GM12878 (cell line): ENCODE results near the gene WARS2. TPM values are rescaled to one million over a fixed set of nuclear protein-coding genes. Genes with fewer than 3 reads are reported as not detected.

Experiments used
- ATAC-seq: fragments of 200-7000 bp; cut with Tn5 transposase; 3 replicates; pipeline ENCODE4 v1.9.1; 2020; ENCODE audit warnings: mild to moderate bottlenecking, moderate library complexity
- BruUV-seq: library from RNA; stranded (reverse); fragments of 400-500 nt; replicated peaks from 2 replicates; lab custom pipeline; 2021; lab: Mats Ljungman, UMichigan
- CTCF ChIA-PET: fragments of 300-600 bp; sonication (Branson Sonifier 250); formaldehyde crosslinking; extraction: SDS; loops from one replicate; lab custom pipeline; 2021; ENCODE audit warnings: inconsistent platforms; lab: Yijun Ruan, JAX
- POLR2A ChIA-PET: fragments of 350-600 bp; formaldehyde crosslinking; extraction: SDS; loops from one replicate; lab custom pipeline; 2021; ENCODE audit warnings: inconsistent platforms; lab: Charles Lee
- RAD21 ChIA-PET: fragments of 300-600 bp; sonication (Branson Sonifier 250); formaldehyde crosslinking; loops from one replicate; lab custom pipeline; 2023; ENCODE audit warnings: antibody characterized with exemption; ENCODE audit not compliant: unreplicated experiment; lab: Charles Lee
- SMC1A ChIA-PET: fragments of 300-600 bp; sonication (Branson Sonifier 250); formaldehyde crosslinking; loops from one replicate; lab custom pipeline; 2023; ENCODE audit not compliant: unreplicated experiment, uncharacterized antibody; lab: Charles Lee
- DNase-seq: peaks from one replicate; pipeline ENCODE4 v3.0.0-alpha.2; 2011; ENCODE audit warnings: low read depth, low spot score
- FAIRE-seq: peaks from 3 replicates; lab custom pipeline; 2011; peaks lifted over from hg19 to GRCh38; lab: Jason Lieb, UNC
- H2AFZ ChIP-seq: 2 replicates; pipeline ENCODE4 v1.6.0; 2011; ENCODE audit warnings: low read depth, low read length, control low read depth; ENCODE audit not compliant: control insufficient read depth
- H3K27ac ChIP-seq: 2 replicates; pipeline ENCODE4 v1.5.1; 2011; ENCODE audit warnings: control low read depth; ENCODE audit not compliant: control insufficient read depth, insufficient read depth
- H3K27me3 ChIP-seq, 2 experiments: replicated peaks in 1 of 2; 2 replicates each; pipeline versions ENCODE4 v1.6.0 to v1.6.1; 2011; ENCODE audit warnings: low read length in 1 of 2; ENCODE audit not compliant: control insufficient read depth in 2 of 2, insufficient read depth in 2 of 2
- H3K36me3 ChIP-seq, 2 experiments: 2 replicates each; pipeline ENCODE4 v1.5.1; 2011; ENCODE audit warnings: low read length in 1 of 2; ENCODE audit not compliant: control insufficient read depth in 2 of 2, insufficient read depth in 2 of 2
- H3K4me1 ChIP-seq: 2 replicates; pipeline ENCODE4 v1.6.1; 2011; ENCODE audit warnings: mild to moderate bottlenecking, low read length, moderate library complexity, mixed read lengths; ENCODE audit not compliant: control insufficient read depth, insufficient read depth
- H3K4me2 ChIP-seq: 2 replicates; pipeline ENCODE4 v1.6.0; 2011; ENCODE audit warnings: control low read depth; ENCODE audit not compliant: control insufficient read depth, insufficient read depth
- H3K4me3 ChIP-seq: fragments of 200-600 bp; sonication (generic); 2 replicates; pipeline ENCODE4 v1.5.1; 2016
- H3K79me2 ChIP-seq: 2 replicates; pipeline ENCODE4 v1.6.0; 2011; ENCODE audit warnings: low read length; ENCODE audit not compliant: control insufficient read depth, insufficient read depth
- H3K9ac ChIP-seq: 2 replicates; pipeline ENCODE4 v1.8.0; 2011; ENCODE audit warnings: low read length, control low read depth, mixed read lengths; ENCODE audit not compliant: control insufficient read depth, insufficient read depth
- H3K9me3 ChIP-seq: replicated peaks from 3 replicates; pipeline ENCODE4 v1.5.1; 2011; ENCODE audit warnings: mild to moderate bottlenecking, low read length; ENCODE audit not compliant: control insufficient read depth, insufficient read depth
- H4K20me1 ChIP-seq: 2 replicates; pipeline ENCODE4 v1.6.0; 2011; ENCODE audit not compliant: control insufficient read depth, insufficient read depth
- KDM1A ChIP-seq: fragments of 200-600 bp; sonication (generic); IDR thresholded peaks from 2 replicates; pipeline ENCODE4 v1.6.1; 2016; ENCODE audit warnings: borderline replicate concordance
- NFIC ChIP-seq: IDR thresholded peaks from 2 replicates; pipeline ENCODE4 v1.6.1; 2012; ENCODE audit warnings: low read depth, mild to moderate bottlenecking, inconsistent platforms, low read length, moderate library complexity
- NR2F1 ChIP-seq: fragments of 450-650 bp; conservative IDR thresholded peaks from 2 replicates; pipeline ENCODE4 v1.6.1; 2017; ENCODE audit warnings: mild to moderate bottlenecking
- RUNX3 ChIP-seq: IDR thresholded peaks from 2 replicates; pipeline ENCODE4 v1.6.1; 2012; ENCODE audit warnings: low read length, inconsistent platforms
- SIN3A ChIP-seq: IDR thresholded peaks from 2 replicates; pipeline ENCODE4 v1.6.1; 2012; ENCODE audit warnings: low read depth, low read length, improper control_type of control experiment
- STAT3 ChIP-seq: IDR thresholded peaks from 2 replicates; pipeline ENCODE4 v1.6.1; 2011; ENCODE audit warnings: low read depth, low read length, improper control_type of control experiment
- TBL1XR1 ChIP-seq: IDR thresholded peaks from 2 replicates; pipeline ENCODE4 v1.6.1; 2012; ENCODE audit warnings: low read depth, low read length, improper control_type of control experiment
- WGBS: methylation state at CpG from one replicate; pipeline ENCODE4 v1.1.6; 2016; ENCODE audit warnings: low lambda C conversion rate; ENCODE audit not compliant: insufficient replicate concordance, insufficient coverage; ENCODE audit errors: missing lambda C conversion rate; 5-methylcytosine and 5-hydroxymethylcytosine counted together
- in situ Hi-C: fragments of 300-500 bp; cut with MboI; formaldehyde crosslinking; loops from 9 replicates; pipeline ENCODE4 v1.14.3; 2018; ENCODE audit warnings: mixed read lengths
- intact Hi-C: fragments of 100-400 bp; cut with micrococcal nuclease; formaldehyde crosslinking; loops from one replicate; pipeline ENCODE4 v1.14.2; 2022; ENCODE audit not compliant: unreplicated experiment
- polyA plus RNA-seq, 11 experiments: library from polyadenylated mRNA; depleted of rRNA in 4 of 11; unstranded in 6 of 11; stranded (reverse) in 5 of 11; fragments of >200 nt; fragmentation: Nextera tagmentation in 4 of 11; fragmentation: Illumina TruSeq in 1 of 11; extraction: Ambion mirVana in 4 of 11; extraction: Trizol in 1 of 11; gene quantifications; 1 replicate in 1 of 11; 2 replicates in 10 of 11; pipeline versions ENCODE4 v1.2.1 to v1.2.3, GENCODE V29; 2011 to 2016; ENCODE audit warnings: inconsistent platforms in 2 of 11, missing spikeins in 2 of 11, low read depth in 1 of 11
- total RNA-seq, 4 experiments: library from RNA; depleted of rRNA in 3 of 4; stranded (reverse); fragments of >200 nt in 3 of 4; fragmentation: Illumina TruSeq in 1 of 4; extraction: Trizol in 1 of 4; gene quantifications; 2 replicates each; pipeline versions ENCODE4 v1.2.1 to v1.2.3, GENCODE V29; 2013 to 2021
- TF ChIP-seq, protein P1 (sequence below): IDR thresholded peaks from 2 replicates; pipeline ENCODE4 v1.6.1; 2011; ENCODE audit warnings: mild to moderate bottlenecking, low read depth, low read length, moderate library complexity; ENCODE audit not compliant: insufficient replicate concordance

The WARS2 gene
- total and polyA plus RNA-seq, 10 of the 15 experiments (the other 5 are each of a cell fraction or from before 2014, with no cell fraction given), result 5.5 to 22.2 (median 14.4) TPM

DNA sequence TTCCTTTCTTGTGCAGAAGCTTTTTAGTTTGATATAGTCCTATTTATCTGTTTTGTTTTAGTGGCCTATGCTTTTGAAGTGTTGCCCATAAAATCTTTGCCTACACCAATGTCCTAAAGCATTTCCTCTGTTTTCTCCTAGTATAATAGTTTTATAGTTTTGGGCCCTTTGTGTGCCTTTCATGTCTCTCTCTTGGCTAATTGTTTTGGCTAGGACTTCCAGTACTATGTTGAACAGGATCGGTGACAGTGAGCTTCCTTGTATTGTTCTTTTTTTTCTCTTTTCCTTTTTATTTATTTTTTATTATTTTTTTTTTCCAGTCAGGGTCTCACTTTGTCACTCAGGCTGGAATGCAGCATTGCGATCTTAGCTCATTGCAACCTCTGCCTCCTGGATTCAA, 47.0 kb upstream of the WARS2 start:
- Histone ChIP-seq H3K4me1 (no peaks in the 10 kb centered on the region), H3K27ac (no peak overlapping the region), H3K79me2 (no peaks in the 10 kb centered on the region), H3K9me3 (no peaks in the 10 kb centered on the region), H3K36me3 (no peaks in the 10 kb centered on the region), H3K27me3 (no peaks in the 10 kb centered on the region), H4K20me1 (no peaks in the 10 kb centered on the region), H3K4me2 (no peak overlapping the region), H3K9ac (no peak overlapping the region), H3K4me3 (no peak overlapping the region), H2AFZ (no peak overlapping the region)
- CTCF ChIA-PET, result no interaction called here
- BruUV-seq, result no TSS peak
- SMC1A ChIA-PET, result interaction anchor here (0.9 kb wide), 1 partner anchor 89 kb away, joined by 3 read pairs; no protein-coding TSS in a partner anchor
- TF ChIP-seq TBL1XR1 (no peak), SIN3A (no peak), NR2F1 (no peak)
- RAD21 ChIA-PET, result no interaction called here
- FAIRE-seq (no peak), DNase-seq (no peak), ATAC-seq (no peak)
- POLR2A ChIA-PET, result no interaction called here
- 100% methylated on average over 2 of the region's 2 CpGs for WGBS
- in situ Hi-C loops (no loop called here), intact Hi-C loops (no loop called here)

DNA sequence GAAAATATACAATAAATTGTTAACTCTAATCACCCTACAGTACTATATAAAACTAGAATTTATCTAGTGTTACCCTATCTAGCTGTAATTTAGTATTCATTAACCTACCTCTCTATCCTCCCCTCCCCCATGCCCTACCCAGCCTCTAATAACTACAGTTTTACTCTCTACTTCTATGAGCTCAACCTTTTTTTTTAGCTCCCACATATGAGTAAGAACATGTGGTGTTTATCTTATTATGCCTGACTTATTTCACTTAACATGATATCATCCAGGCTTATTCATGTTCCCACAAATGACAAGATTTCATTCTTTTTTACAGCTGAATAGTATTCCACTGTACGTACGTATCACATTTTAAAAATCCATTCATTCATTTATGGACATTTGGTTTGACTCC, 46.0 kb upstream of the WARS2 start:
- no peak for FAIRE-seq
- Histone ChIP-seq H3K79me2 (no peaks in the 10 kb centered on the region), H3K4me3 (no peak overlapping the region), H4K20me1 (no peaks in the 10 kb centered on the region), H2AFZ (no peak overlapping the region), H3K4me2 (no peak overlapping the region), H3K27ac (no peak overlapping the region), H3K9ac (no peak overlapping the region), H3K36me3 (no peaks in the 10 kb centered on the region), H3K4me1 (no peaks in the 10 kb centered on the region), H3K27me3 (no peaks in the 10 kb centered on the region), H3K9me3 (no peaks in the 10 kb centered on the region)
- POLR2A ChIA-PET, result no interaction called here
- CTCF ChIA-PET, result no interaction called here
- in situ Hi-C loops, result no loop called here
- WGBS, result 95% methylated on average over 2 of the region's 2 CpGs
- no TSS peak for BruUV-seq
- intact Hi-C loops, result no loop called here
- SMC1A ChIA-PET, result no interaction called here
- ATAC-seq, result no peak
- no peak for TF ChIP-seq STAT3
- TF ChIP-seq, protein P1, sequence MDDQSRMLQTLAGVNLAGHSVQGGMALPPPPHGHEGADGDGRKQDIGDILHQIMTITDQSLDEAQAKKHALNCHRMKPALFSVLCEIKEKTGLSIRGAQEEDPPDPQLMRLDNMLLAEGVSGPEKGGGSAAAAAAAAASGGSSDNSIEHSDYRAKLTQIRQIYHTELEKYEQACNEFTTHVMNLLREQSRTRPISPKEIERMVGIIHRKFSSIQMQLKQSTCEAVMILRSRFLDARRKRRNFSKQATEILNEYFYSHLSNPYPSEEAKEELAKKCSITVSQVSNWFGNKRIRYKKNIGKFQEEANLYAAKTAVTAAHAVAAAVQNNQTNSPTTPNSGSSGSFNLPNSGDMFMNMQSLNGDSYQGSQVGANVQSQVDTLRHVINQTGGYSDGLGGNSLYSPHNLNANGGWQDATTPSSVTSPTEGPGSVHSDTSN, result no peak
- TF ChIP-seq RUNX3, result no peak
- no peak for TF ChIP-seq KDM1A
- no peak for TF ChIP-seq NFIC
- RAD21 ChIA-PET, result no interaction called here
- DNase-seq, result no peak
